GM21423 (cell line): ENCODE results near the gene UGT3A2.

Experiments
- ATAC-seq: cut with Tn5 transposase; IDR thresholded peaks from one replicate; pipeline ENCODE4 v1.9.1; 2021; ENCODE audit warnings: mild to moderate bottlenecking, moderate library complexity; ENCODE audit not compliant: unreplicated experiment

The UGT3A2 gene

GRCh38 chr5:36013182-36013581 lies 53.5 kb downstream of the UGT3A2 start:
- ATAC-seq: no peak

DNA sequence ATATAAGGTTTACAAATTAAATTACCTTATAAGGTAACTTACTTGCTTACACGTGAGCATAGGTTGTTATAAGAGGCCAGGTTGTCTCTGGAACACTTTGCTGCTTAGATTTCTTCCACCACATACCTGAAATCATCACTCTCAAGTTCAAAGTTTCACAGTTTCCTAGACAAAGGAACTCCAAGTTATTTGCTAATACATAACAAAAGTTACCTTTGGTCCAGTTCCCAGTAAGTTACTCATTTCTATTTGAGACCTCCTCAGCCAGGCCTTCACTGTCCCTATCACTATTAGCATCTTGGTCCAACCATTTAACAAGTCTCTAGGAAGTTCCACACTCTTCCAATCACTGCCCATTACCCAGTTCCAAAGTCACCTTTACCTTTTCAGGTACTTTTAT lies 57.0 kb downstream of the UGT3A2 start:
- ATAC-seq: no peak

DNA sequence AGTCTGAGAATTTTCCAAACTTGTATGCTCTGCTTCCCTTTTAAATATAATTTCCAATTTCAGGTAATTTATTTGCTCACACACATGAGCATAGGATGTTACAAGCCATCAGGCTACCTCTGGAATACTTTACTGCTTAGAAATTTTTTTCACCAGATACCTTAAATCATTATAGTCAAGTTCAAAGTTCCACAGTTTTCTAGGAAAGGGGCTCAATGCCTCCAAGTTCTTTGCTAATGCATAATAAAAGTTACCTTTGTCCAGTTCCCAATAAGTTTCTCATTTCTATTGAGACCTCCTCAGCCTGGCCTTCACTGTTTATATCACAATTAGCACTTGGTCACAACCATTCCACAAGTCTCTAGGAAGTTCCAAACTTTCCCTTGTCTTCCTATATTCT lies 59.3 kb downstream of the UGT3A2 start:
- no peak for ATAC-seq

- ATAC-seq: no peak
Observed at GRCh38 chr5:36006163-36006562, 60.5 kb downstream of the UGT3A2 start.

- ATAC-seq: no peak
Observed at GRCh38 chr5:36001032-36001431, 65.7 kb downstream of the UGT3A2 start.

GRCh38 chr5:35999547-35999946 lies 67.1 kb downstream of the UGT3A2 start:
- no peak for ATAC-seq

- no peak for ATAC-seq
Observed at GRCh38 chr5:35996076-35996475, 70.6 kb downstream of the UGT3A2 start.

DNA sequence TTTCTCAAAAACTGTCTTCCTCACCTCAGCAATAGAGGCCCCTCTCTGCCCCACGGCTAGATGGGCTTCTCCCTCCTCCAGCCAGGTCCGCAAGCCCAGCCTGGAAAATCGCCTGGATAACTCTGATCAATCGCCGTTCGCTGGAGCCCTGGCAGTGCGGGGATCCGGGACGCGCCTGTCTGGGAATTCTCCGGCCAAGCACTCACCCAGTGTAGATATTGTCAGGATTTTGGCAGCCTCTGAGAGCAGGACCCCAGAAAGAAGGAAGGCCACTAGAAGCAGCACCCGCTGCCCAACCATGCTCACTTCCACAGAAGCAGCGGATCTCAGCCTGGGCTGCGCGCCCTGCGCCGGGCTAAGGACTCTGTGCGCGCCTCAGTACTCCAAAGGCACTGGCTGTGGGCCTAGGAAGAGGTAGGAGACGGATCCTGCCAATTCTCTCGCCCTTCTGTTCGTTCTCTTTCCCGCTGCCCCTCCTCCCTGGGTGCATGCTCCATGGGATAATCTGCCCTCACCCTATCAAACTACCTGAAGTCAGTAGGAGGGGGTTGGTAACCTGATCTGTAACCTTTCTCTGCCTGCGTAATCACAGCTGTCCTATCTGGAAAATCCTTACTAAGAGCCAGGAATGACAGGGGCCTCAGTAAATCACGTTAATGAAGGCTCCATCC lies 75.6 kb downstream of the UGT3A2 start, which contains the start of gene UGT3A1:
TSS of gene UGT3A1 (minus strand) at position 450 of the 671 bp plus-strand sequence. CDS start at position 300, 150 bp downstream.
- no peak for ATAC-seq

DNA sequence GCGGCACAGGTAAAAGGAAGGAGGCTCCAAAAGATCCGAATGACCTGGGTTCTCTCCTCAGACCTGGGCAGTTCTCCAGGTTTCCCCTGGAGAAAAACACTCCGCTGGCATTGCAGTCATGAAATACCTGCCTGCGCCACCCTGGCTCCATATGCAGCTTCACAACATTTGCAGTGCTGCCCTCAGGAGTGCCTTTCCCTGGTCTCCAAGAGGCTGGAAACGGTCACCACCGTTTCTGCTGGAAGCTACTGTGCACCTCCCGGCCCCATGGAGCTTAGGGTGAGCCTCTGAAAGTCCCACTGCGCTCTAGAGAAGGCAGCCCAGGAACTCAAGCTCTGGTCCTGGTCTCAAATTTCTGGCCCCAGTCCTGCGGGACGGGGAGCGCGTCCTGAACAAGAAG lies 76.2 kb downstream of the UGT3A2 start:
- no peak for ATAC-seq

- ATAC-seq: no peak
Observed at GRCh38 chr5:35988529-35988928, 78.2 kb downstream of the UGT3A2 start.

GRCh38 chr5:35987776-35988175 lies 78.9 kb downstream of the UGT3A2 start:
- no peak for ATAC-seq
